Measurements from ENCODE around the gene ATG14. TPM values are rescaled to one million over a fixed set of nuclear protein-coding genes. Genes with fewer than 3 reads are reported as not detected.

ATG14 gene
- total RNA-seq, 5 donors from 2014 or later (not counting 1 experiment from before 2014, with no cell fraction given) = 13.2 to 18.1 (median 17.3) TPM

DNA sequence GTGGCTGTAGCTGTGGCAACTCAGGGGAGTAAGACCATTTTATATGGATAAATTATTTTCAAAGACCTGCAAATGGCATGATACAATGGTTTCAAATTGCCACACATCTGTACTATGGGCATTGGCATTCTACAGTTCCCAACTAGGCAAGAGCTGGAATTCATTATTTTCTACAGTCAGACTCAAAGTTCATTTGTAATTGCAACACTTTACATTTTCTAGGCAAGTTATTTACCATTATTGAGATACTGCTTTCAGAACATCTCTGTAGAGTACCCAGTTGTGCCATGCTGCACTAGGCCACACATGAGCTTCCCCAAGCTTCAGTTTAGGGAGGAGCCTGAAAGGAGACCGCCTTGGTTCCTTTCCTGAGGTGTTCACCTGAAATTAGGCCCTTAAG, 8.0 kb upstream of the ATG14 start:
- CTCF ChIA-PET = interaction anchor here in 1 of 2 donors (0.5 to 1.0 kb wide), 2 partner anchors 158 to 259 kb away, joined by 3 to 7 read pairs; no protein-coding TSS in a partner anchor

DNA sequence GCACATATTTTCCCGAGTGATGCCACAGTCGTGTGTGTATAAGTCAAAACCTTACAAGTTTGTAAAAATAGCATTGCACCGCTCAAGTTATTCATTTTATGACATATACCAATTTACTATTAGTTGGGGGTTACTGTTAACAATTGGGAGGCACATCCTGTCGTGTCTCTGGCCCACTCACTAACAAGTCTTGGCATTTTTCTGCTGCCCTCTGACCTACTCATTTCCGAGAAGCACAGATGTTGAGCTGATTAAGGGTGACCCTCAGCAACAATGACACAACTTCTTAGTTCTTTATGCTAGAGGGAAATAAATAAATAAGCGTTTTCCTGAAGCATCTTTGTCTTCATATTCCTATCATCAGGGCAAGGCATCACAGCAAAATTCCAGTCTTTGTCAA, 6.8 kb upstream of the ATG14 start:
- H3K4me3 ChIP-seq (ENCODE audit: control insufficient read depth in 1 of 2, extremely low read depth in 1 of 2, low read length in 1 of 2) = no peak overlapping the region
- Mint-ChIP-seq H3K4me1 (no peaks in the 10 kb centered on the region), H3K27ac (no peak overlapping the region), H3K9me3 (no peaks in the 10 kb centered on the region), H3K4me3 (no peak overlapping the region), H3K36me3 (no peaks in the 10 kb centered on the region), H3K27me3 (no peaks in the 10 kb centered on the region)
- H3K27ac ChIP-seq (ENCODE audit: low read length) = no peak overlapping the region
- H3K9me3 ChIP-seq = no peaks in the 10 kb centered on the region
- WGBS (ENCODE audit: insufficient coverage) = no CpG with 5 or more reads among the region's 6 CpGs
- H3K27me3 ChIP-seq (replicated peaks in 1 of 2; ENCODE audit: control insufficient read depth in 2 of 2, extremely low read depth in 1 of 2, insufficient read depth in 2 of 2, low read length in 1 of 2) = no peaks in the 10 kb centered on the region
- ATAC-seq (replicated peaks in 1 of 4) = no peak
- peaks cover 0 to 3% of the 10 kb centered on the region in 2 experiments for H3K4me1 ChIP-seq (ENCODE audit: control insufficient read depth in 1 of 2, extremely low read depth in 1 of 2, insufficient read depth in 2 of 2, low read length in 2 of 2)
- ChIA-PET POLR2A (interaction anchor here (0.5 to 0.7 kb wide), 2 partner anchors 10 to 1000 kb away, joined by 4 read pairs; no protein-coding TSS in a partner anchor), CTCF (interaction anchor here in 1 of 2 donors (1.0 kb wide), 1 partner anchor 8 kb away, joined by 3 read pairs; no protein-coding TSS in a partner anchor)
- H3K36me3 ChIP-seq (ENCODE audit: control insufficient read depth in 2 of 2, extremely low read depth in 1 of 2, insufficient read depth in 1 of 2, low read length in 1 of 2) = no peaks in the 10 kb centered on the region
- DNase-seq = no peak

More for the DNA sequence above, 8.0 kb upstream of the ATG14 start:
- no peak overlapping the region for H3K27ac Mint-ChIP-seq
- H3K4me1 ChIP-seq (ENCODE audit: control insufficient read depth in 1 of 2, extremely low read depth in 1 of 2, insufficient read depth in 2 of 2, low read length in 2 of 2) = peaks cover 0 to 6% of the 10 kb centered on the region in 2 experiments
- POLR2A ChIA-PET = interaction anchor here in 1 of 2 donors (0.6 kb wide), 1 partner anchor 934 kb away, joined by 3 read pairs; no protein-coding TSS in a partner anchor
- no peaks in the 10 kb centered on the region for H3K27me3 ChIP-seq (replicated peaks in 1 of 2; ENCODE audit: control insufficient read depth in 2 of 2, extremely low read depth in 1 of 2, insufficient read depth in 2 of 2, low read length in 1 of 2)
- no peaks in the 10 kb centered on the region for H3K9me3 ChIP-seq
- ATAC-seq (replicated peaks in 1 of 4) = no peak
- WGBS (ENCODE audit: insufficient coverage) = 86% methylated on average over 1 of the region's 1 CpG
- DNase-seq = no peak
- no peaks in the 10 kb centered on the region for H3K4me1 Mint-ChIP-seq
- H3K4me3 Mint-ChIP-seq = no peak overlapping the region
- no peaks in the 10 kb centered on the region for H3K36me3 Mint-ChIP-seq
- H3K27me3 Mint-ChIP-seq = no peaks in the 10 kb centered on the region
- H3K9me3 Mint-ChIP-seq = no peaks in the 10 kb centered on the region
- H3K27ac ChIP-seq (ENCODE audit: low read length) = no peak overlapping the region
- H3K4me3 ChIP-seq (ENCODE audit: control insufficient read depth in 1 of 2, extremely low read depth in 1 of 2, low read length in 1 of 2) = no peak overlapping the region
- no peaks in the 10 kb centered on the region for H3K36me3 ChIP-seq (ENCODE audit: control insufficient read depth in 2 of 2, extremely low read depth in 1 of 2, insufficient read depth in 1 of 2, low read length in 1 of 2)

DNA sequence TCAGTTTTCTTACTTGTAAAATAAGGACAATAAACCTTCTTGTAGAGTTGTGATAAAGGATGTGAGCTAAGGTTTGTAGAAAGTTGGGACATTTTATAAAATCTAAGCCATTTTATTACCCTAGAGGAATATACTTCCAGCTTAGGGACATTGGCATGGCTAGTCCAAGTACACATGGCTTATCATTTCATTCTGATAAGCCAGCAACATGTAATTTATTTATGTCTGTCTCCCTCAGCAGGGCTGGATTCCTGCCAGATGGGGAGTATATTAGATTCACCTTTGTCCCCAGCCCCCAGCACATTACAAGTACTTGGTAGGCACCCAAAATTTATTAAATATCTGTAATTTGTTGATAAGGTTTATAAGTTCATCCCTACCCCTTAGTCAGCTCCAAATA, 6.3 kb upstream of the ATG14 start:
- POLR2A ChIA-PET = interaction anchor here in 1 of 2 donors (0.7 kb wide), 1 partner anchor 1001 kb away, joined by 4 read pairs; no protein-coding TSS in a partner anchor

DNA sequence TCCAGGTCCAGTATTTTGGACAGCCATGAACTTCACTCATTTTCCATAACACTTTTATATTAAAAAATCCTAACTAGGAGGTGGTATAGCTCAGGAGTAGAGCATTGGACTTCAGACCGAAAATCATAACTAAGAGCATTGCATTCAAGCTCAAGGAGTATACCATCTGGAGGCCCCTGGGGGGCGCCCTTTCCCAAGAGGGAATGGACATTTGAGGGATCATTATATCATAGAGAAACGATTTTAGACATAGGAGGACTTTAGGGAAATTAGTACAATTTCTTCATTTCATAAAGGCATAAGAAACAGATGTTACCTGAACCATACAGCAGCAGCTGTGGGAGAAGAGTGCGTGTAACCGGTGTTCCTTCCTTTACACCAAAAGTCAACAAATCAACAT, 5.2 kb upstream of the ATG14 start:
- H3K9me3 ChIP-seq = no peaks in the 10 kb centered on the region
- H3K27ac ChIP-seq (ENCODE audit: low read length) = no peak overlapping the region
- peak in 1 of 4 experiments; percentile 34 for ATAC-seq (replicated peaks in 1 of 4)
- ChIA-PET CTCF (interaction anchor here (0.7 to 1.9 kb wide), 6 partner anchors 8 to 852 kb away, joined by 3 to 4 read pairs (median 4); no protein-coding TSS in a partner anchor), POLR2A (interaction anchor here in 1 of 2 donors (0.5 kb wide), 1 partner anchor 54 kb away, joined by 4 read pairs; no protein-coding TSS in a partner anchor)
- H3K27me3 ChIP-seq (replicated peaks in 1 of 2; ENCODE audit: control insufficient read depth in 2 of 2, extremely low read depth in 1 of 2, insufficient read depth in 2 of 2, low read length in 1 of 2) = no peaks in the 10 kb centered on the region
- no peak overlapping the region for H3K4me3 Mint-ChIP-seq
- no peak overlapping the region for H3K4me3 ChIP-seq (ENCODE audit: control insufficient read depth in 1 of 2, extremely low read depth in 1 of 2, low read length in 1 of 2)
- no peaks in the 10 kb centered on the region for H3K36me3 ChIP-seq (ENCODE audit: control insufficient read depth in 2 of 2, extremely low read depth in 1 of 2, insufficient read depth in 1 of 2, low read length in 1 of 2)
- peaks cover 5 to 7% of the 10 kb centered on the region in 2 experiments for H3K4me1 ChIP-seq (ENCODE audit: control insufficient read depth in 1 of 2, extremely low read depth in 1 of 2, insufficient read depth in 2 of 2, low read length in 2 of 2)
- no CpG with 5 or more reads among the region's 5 CpGs for WGBS (ENCODE audit: insufficient coverage)
- H3K9me3 Mint-ChIP-seq = no peaks in the 10 kb centered on the region
- DNase-seq = peak in 6 of 35 experiments; percentile 3 to 28 (median 16)
- no peaks in the 10 kb centered on the region for H3K36me3 Mint-ChIP-seq
- no peak overlapping the region for H3K27ac Mint-ChIP-seq
- H3K27me3 Mint-ChIP-seq = no peaks in the 10 kb centered on the region
- H3K4me1 Mint-ChIP-seq = peaks cover 6 to 12% (median 9%) of the 10 kb centered on the region in 3 donors

More for the DNA sequence above, 6.3 kb upstream of the ATG14 start:
- no peak overlapping the region for H3K4me3 ChIP-seq (ENCODE audit: control insufficient read depth in 1 of 2, extremely low read depth in 1 of 2, low read length in 1 of 2)
- no peaks in the 10 kb centered on the region for H3K9me3 Mint-ChIP-seq
- no peaks in the 10 kb centered on the region for H3K27me3 ChIP-seq (replicated peaks in 1 of 2; ENCODE audit: control insufficient read depth in 2 of 2, extremely low read depth in 1 of 2, insufficient read depth in 2 of 2, low read length in 1 of 2)
- peaks cover 0 to 3% of the 10 kb centered on the region in 2 experiments for H3K4me1 ChIP-seq (ENCODE audit: control insufficient read depth in 1 of 2, extremely low read depth in 1 of 2, insufficient read depth in 2 of 2, low read length in 2 of 2)
- H3K27ac ChIP-seq (ENCODE audit: low read length) = no peak overlapping the region
- H3K27ac Mint-ChIP-seq = no peak overlapping the region
- no peak overlapping the region for H3K4me3 Mint-ChIP-seq
- H3K27me3 Mint-ChIP-seq = no peaks in the 10 kb centered on the region
- CTCF ChIA-PET = interaction anchor here in 1 of 2 donors (0.7 to 1.9 kb wide), 3 partner anchors 28 to 194 kb away, joined by 3 to 5 read pairs (median 4); no protein-coding TSS in a partner anchor
- H3K36me3 Mint-ChIP-seq = no peaks in the 10 kb centered on the region
- DNase-seq (no peak), ATAC-seq (replicated peaks in 1 of 4) (no peak)
- H3K9me3 ChIP-seq = no peaks in the 10 kb centered on the region
- no peaks in the 10 kb centered on the region for H3K36me3 ChIP-seq (ENCODE audit: control insufficient read depth in 2 of 2, extremely low read depth in 1 of 2, insufficient read depth in 1 of 2, low read length in 1 of 2)
- H3K4me1 Mint-ChIP-seq = peaks cover 0 to 2% (median 0%) of the 10 kb centered on the region in 3 donors

DNA sequence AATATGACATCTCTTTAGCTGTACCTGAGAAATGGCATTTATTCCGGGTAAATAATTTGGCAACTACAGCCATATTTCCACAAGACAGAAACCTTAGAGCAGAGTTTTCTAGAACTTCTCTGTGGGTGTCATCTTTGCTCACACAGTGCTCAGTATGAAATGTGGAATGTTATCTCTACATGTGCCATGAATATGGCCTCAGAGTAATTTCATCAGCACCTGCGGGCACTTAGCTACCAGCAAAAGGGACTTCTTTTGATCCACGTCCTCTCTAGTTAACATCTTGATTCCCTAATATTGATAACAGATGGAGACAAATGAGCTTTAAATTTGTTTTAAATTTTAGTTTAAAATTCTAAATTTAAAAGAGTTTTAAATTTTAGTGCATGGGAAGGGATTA, 2.9 kb upstream of the ATG14 start:
- no peak for DNase-seq
- no peak overlapping the region for H3K27ac ChIP-seq (ENCODE audit: low read length)
- no peak for ATAC-seq (replicated peaks in 1 of 4)
- no peak overlapping the region for H3K4me3 Mint-ChIP-seq
- H3K27me3 Mint-ChIP-seq = no peaks in the 10 kb centered on the region
- peaks cover 23 to 31% (median 23%) of the 10 kb centered on the region in 3 donors for H3K4me1 Mint-ChIP-seq
- H3K4me3 ChIP-seq (ENCODE audit: control insufficient read depth in 1 of 2, extremely low read depth in 1 of 2, low read length in 1 of 2) = no peak overlapping the region
- peaks cover 7 to 20% of the 10 kb centered on the region in 2 experiments for H3K4me1 ChIP-seq (ENCODE audit: control insufficient read depth in 1 of 2, extremely low read depth in 1 of 2, insufficient read depth in 2 of 2, low read length in 2 of 2)
- no peaks in the 10 kb centered on the region for H3K36me3 Mint-ChIP-seq
- H3K9me3 Mint-ChIP-seq = no peaks in the 10 kb centered on the region
- no peaks in the 10 kb centered on the region for H3K9me3 ChIP-seq
- no peaks in the 10 kb centered on the region for H3K27me3 ChIP-seq (replicated peaks in 1 of 2; ENCODE audit: control insufficient read depth in 2 of 2, extremely low read depth in 1 of 2, insufficient read depth in 2 of 2, low read length in 1 of 2)
- no peaks in the 10 kb centered on the region for H3K36me3 ChIP-seq (ENCODE audit: control insufficient read depth in 2 of 2, extremely low read depth in 1 of 2, insufficient read depth in 1 of 2, low read length in 1 of 2)
- H3K27ac Mint-ChIP-seq = no peak overlapping the region
- ChIA-PET POLR2A (interaction anchor here (0.6 kb wide), 4 partner anchors 18 to 533 kb away, joined by 3 to 5 read pairs (median 3); no protein-coding TSS in a partner anchor), CTCF (interaction anchor here (0.6 to 1.3 kb wide), 5 partner anchors 11 to 32 kb away, joined by 3 to 10 read pairs (median 4); no protein-coding TSS in a partner anchor)
- WGBS (ENCODE audit: insufficient coverage) = no CpG with 5 or more reads among the region's 3 CpGs

DNA sequence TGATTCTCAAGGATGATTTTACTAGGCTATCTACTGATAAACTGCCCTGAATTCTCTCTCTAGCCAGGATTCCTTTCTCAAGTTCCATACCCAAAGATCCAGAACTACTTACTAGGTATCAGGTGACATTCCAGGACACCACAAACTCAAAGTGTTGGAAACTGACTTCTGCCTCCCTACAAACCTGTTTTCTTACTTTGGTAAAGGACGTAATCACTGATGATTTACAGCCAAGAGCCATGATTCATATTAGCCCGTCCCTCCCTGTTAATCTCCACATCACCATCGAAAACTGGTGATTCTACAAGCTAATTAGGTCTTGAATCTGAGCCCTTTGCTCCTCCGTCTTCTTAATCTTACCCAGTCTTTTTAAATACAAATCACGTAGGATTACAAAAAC, 1.0 kb upstream of the ATG14 start:
- Histone ChIP-seq H3K9me3 (no peaks in the 10 kb centered on the region), H3K27me3 (replicated peaks in 1 of 2; ENCODE audit: control insufficient read depth in 2 of 2, extremely low read depth in 1 of 2, insufficient read depth in 2 of 2, low read length in 1 of 2) (no peaks in the 10 kb centered on the region), H3K4me1 (ENCODE audit: control insufficient read depth in 1 of 2, extremely low read depth in 1 of 2, insufficient read depth in 2 of 2, low read length in 2 of 2) (peaks cover 7 to 20% of the 10 kb centered on the region in 2 experiments), H3K27ac (ENCODE audit: low read length) (no peak overlapping the region), H3K4me3 (ENCODE audit: control insufficient read depth in 1 of 2, extremely low read depth in 1 of 2, low read length in 1 of 2) (no peak overlapping the region), H3K36me3 (ENCODE audit: control insufficient read depth in 2 of 2, extremely low read depth in 1 of 2, insufficient read depth in 1 of 2, low read length in 1 of 2) (no peaks in the 10 kb centered on the region)
- 100% methylated on average over 2 of the region's 5 CpGs for WGBS (ENCODE audit: insufficient coverage)
- H3K36me3 Mint-ChIP-seq = peaks cover 7% of the 10 kb centered on the region
- ChIA-PET CTCF (interaction anchor here in 1 of 2 donors (1.2 kb wide), 1 partner anchor 12 kb away, joined by 4 read pairs; no protein-coding TSS in a partner anchor), POLR2A (no interaction called here)
- peak overlapping the region in 1 of 2 donors; percentile 7 for H3K27ac Mint-ChIP-seq
- no peaks in the 10 kb centered on the region for H3K27me3 Mint-ChIP-seq
- peak overlapping the region; percentile 86 to 92 (median 89) for H3K4me3 Mint-ChIP-seq
- H3K9me3 Mint-ChIP-seq = no peaks in the 10 kb centered on the region
- ATAC-seq (replicated peaks in 1 of 4) (no peak), DNase-seq (no peak)
- H3K4me1 Mint-ChIP-seq = peaks cover 40 to 47% (median 42%) of the 10 kb centered on the region in 3 donors

All from T-cell (primary cell).